ENCODE measurements around the gene DOLK. TPM values are rescaled to one million over a fixed set of nuclear protein-coding genes. Genes with fewer than 3 reads are reported as not detected.
"Not testable (repeated sequence)": the region's sequence is repeated elsewhere in the genome, so short reads cannot be mapped to it uniquely, and the experiment has no call there.

Gene DOLK
- total RNA-seq, 2 donors from 2014 or later, result 10.6 to 17.6 TPM

DNA sequence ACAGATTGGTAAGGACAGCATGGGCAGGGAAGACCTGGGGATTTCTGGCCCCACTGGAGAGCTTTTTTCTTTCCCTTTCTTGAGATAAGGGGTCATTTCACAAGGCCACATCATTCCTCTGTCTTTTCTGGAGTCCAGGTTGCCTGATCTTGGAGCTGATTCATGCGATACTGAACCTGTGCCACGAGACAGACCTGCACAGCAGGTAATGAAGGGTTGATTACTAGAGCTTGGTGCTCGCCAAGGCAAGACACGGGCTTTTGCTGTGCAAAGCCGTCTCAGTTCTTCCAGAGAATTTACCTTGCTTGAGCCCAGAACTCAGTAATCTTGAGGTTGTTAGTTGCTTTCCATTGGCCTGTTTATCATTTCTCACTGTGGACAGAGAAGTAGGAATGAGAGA lies 39.3 kb upstream of the DOLK start:
- TF ChIP-seq, protein P1, sequence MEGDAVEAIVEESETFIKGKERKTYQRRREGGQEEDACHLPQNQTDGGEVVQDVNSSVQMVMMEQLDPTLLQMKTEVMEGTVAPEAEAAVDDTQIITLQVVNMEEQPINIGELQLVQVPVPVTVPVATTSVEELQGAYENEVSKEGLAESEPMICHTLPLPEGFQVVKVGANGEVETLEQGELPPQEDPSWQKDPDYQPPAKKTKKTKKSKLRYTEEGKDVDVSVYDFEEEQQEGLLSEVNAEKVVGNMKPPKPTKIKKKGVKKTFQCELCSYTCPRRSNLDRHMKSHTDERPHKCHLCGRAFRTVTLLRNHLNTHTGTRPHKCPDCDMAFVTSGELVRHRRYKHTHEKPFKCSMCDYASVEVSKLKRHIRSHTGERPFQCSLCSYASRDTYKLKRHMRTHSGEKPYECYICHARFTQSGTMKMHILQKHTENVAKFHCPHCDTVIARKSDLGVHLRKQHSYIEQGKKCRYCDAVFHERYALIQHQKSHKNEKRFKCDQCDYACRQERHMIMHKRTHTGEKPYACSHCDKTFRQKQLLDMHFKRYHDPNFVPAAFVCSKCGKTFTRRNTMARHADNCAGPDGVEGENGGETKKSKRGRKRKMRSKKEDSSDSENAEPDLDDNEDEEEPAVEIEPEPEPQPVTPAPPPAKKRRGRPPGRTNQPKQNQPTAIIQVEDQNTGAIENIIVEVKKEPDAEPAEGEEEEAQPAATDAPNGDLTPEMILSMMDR (IDR thresholded peaks at IDR 0.05), result no peak
- H3K27ac ChIP-seq, result peak overlapping the region in 1 of 2 donors; percentile 24
- no peaks in the 10 kb centered on the region for H3K27me3 ChIP-seq (replicated peaks; ENCODE audit: insufficient read depth)
- no peak for ATAC-seq (ENCODE audit: insufficient number of reproducible peaks, low FRiP score, low read depth)
- H3K36me3 ChIP-seq, result peaks cover 58% of the 10 kb centered on the region
- H3K9me3 ChIP-seq, result no peaks in the 10 kb centered on the region
- peaks cover 2 to 21% of the 10 kb centered on the region in 2 donors for H3K4me1 ChIP-seq (ENCODE audit: control insufficient read depth in 1 of 2, low read depth in 2 of 2)
- DNase-seq (ENCODE audit: low spot score), result no peak
- H3K4me3 ChIP-seq, result no peak overlapping the region

DNA sequence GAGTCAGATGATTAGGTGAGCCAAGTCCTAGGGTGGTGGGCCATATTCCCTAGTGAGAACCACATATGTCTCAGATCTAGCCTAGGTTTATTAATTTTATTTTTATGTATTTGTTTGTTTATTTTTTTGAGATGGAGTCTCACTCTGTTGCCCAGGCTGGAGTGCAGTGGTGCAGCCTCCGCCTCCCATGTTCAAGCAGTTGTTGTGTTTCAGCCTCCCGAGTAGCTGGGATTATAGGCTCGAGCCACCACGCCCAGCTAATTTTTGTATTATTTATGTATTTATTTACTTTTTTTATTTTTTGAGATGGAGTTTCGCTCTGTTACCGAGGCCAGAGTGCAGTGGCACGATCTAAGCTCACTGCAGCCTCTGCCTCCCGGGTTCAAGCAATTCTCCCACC lies 36.1 kb upstream of the DOLK start:
- no peak for DNase-seq (ENCODE audit: low spot score)
- H3K4me3 ChIP-seq, result no peak overlapping the region
- peaks cover 65% of the 10 kb centered on the region for H3K36me3 ChIP-seq
- ATAC-seq (ENCODE audit: insufficient number of reproducible peaks, low FRiP score, low read depth), result no peak
- TF ChIP-seq, protein P1 (IDR thresholded peaks at IDR 0.05), result no peak
- no peaks in the 10 kb centered on the region for H3K27me3 ChIP-seq (replicated peaks; ENCODE audit: insufficient read depth)
- H3K9me3 ChIP-seq, result no peaks in the 10 kb centered on the region
- peaks cover 2 to 16% of the 10 kb centered on the region in 2 donors for H3K4me1 ChIP-seq (ENCODE audit: control insufficient read depth in 1 of 2, low read depth in 2 of 2)
- no peak overlapping the region for H3K27ac ChIP-seq

- no peak overlapping the region for H3K4me3 ChIP-seq
- H3K36me3 ChIP-seq, result peaks cover 68% of the 10 kb centered on the region
- H3K27ac ChIP-seq, result no peak overlapping the region
- TF ChIP-seq, protein P1 (IDR thresholded peaks at IDR 0.05), result no peak
- no peak for ATAC-seq (ENCODE audit: insufficient number of reproducible peaks, low FRiP score, low read depth)
- DNase-seq (ENCODE audit: low spot score), result no peak
- no peaks in the 10 kb centered on the region for H3K4me1 ChIP-seq (ENCODE audit: control insufficient read depth in 1 of 2, low read depth in 2 of 2)
- no peaks in the 10 kb centered on the region for H3K27me3 ChIP-seq (replicated peaks; ENCODE audit: insufficient read depth)
- H3K9me3 ChIP-seq, result no peaks in the 10 kb centered on the region
Measured at GRCh38 chr9:128979111-128979510, 31.7 kb upstream of the DOLK start.

GRCh38 chr9:128972956-128973355 lies 25.6 kb upstream of the DOLK start:
- no peak overlapping the region for H3K27ac ChIP-seq
- no peak overlapping the region for H3K4me3 ChIP-seq
- TF ChIP-seq, protein P1 (IDR thresholded peaks at IDR 0.05), result no peak
- ATAC-seq (ENCODE audit: insufficient number of reproducible peaks, low FRiP score, low read depth) (no peak), DNase-seq (ENCODE audit: low spot score) (no peak)
- H3K9me3 ChIP-seq, result no peaks in the 10 kb centered on the region
- H3K36me3 ChIP-seq, result peaks cover 67% of the 10 kb centered on the region
- no peaks in the 10 kb centered on the region for H3K4me1 ChIP-seq (ENCODE audit: control insufficient read depth in 1 of 2, low read depth in 2 of 2)
- H3K27me3 ChIP-seq (replicated peaks; ENCODE audit: insufficient read depth), result no peaks in the 10 kb centered on the region

- DNase-seq (ENCODE audit: low spot score), result no peak
- Histone ChIP-seq H3K9me3 (no peaks in the 10 kb centered on the region), H3K4me3 (no peak overlapping the region), H3K4me1 (ENCODE audit: control insufficient read depth in 1 of 2, low read depth in 2 of 2) (no peaks in the 10 kb centered on the region), H3K27ac (no peak overlapping the region), H3K27me3 (replicated peaks; ENCODE audit: insufficient read depth) (no peaks in the 10 kb centered on the region), H3K36me3 (peaks cover 45% of the 10 kb centered on the region)
- no peak for ATAC-seq (ENCODE audit: insufficient number of reproducible peaks, low FRiP score, low read depth)
- TF ChIP-seq, protein P1 (IDR thresholded peaks at IDR 0.05), result no peak
Measured at GRCh38 chr9:128969491-128969890, 22.1 kb upstream of the DOLK start.

GRCh38 chr9:128961403-128961802 lies 14.0 kb upstream of the DOLK start:
- peaks cover 22% of the 10 kb centered on the region for H3K36me3 ChIP-seq
- ATAC-seq (ENCODE audit: insufficient number of reproducible peaks, low FRiP score, low read depth); H3K4me1 ChIP-seq (ENCODE audit: control insufficient read depth in 1 of 2, low read depth in 2 of 2); H3K9me3 ChIP-seq; H3K27me3 ChIP-seq (replicated peaks; ENCODE audit: insufficient read depth); DNase-seq (ENCODE audit: low spot score); H3K27ac ChIP-seq; H3K4me3 ChIP-seq: not testable (repeated sequence)

Data from thoracic aorta (tissue), 2 donors.